HEK293 (cell line): Measurements from ENCODE around the gene GALNT1.

Experiments used
- CTCF ChIA-PET: fragments of 350-600 bp; formaldehyde crosslinking; extraction: SDS; loops from one replicate; lab custom pipeline; 2021; ENCODE audit warnings: antibody characterized with exemption; lab: Yijun Ruan, JAX
- POLR2A ChIA-PET: fragments of 300-600 bp; formaldehyde crosslinking; extraction: SDS; loops from one replicate; lab custom pipeline; 2020; ENCODE audit warnings: antibody characterized with exemption, inconsistent platforms; lab: Yijun Ruan, JAX
- H3K27ac ChIP-seq: fragments of 200-500 bp; sonication (Bioruptor generic); 2 replicates; pipeline ENCODE4 v1.5.1; 2014; ENCODE audit warnings: low read depth, low read length, control low read depth, inconsistent platforms; ENCODE audit errors: extremely low read depth
- H3K36me3 ChIP-seq, 2 experiments: fragments of 200-500 bp in 1 of 2; sonication (Bioruptor generic) in 1 of 2; 1 replicate in 1 of 2; 2 replicates in 1 of 2; pipeline ENCODE4 v1.5.1; 2014 to 2017; ENCODE audit warnings: inconsistent platforms in 2 of 2, low read length in 2 of 2; ENCODE audit not compliant: control insufficient read depth in 2 of 2, insufficient read depth in 1 of 2
- H3K4me1 ChIP-seq: fragments of 200-500 bp; sonication (Bioruptor generic); 2 replicates; pipeline ENCODE4 v1.5.1; 2014; ENCODE audit warnings: mild to moderate bottlenecking, low read length, inconsistent platforms; ENCODE audit not compliant: control insufficient read depth, insufficient read depth
- H3K4me3 ChIP-seq: 2 replicates; pipeline ENCODE4 v1.5.1; 2011; ENCODE audit warnings: low read depth, mild to moderate bottlenecking, control low read depth, low read length, moderate library complexity
- H3K9me3 ChIP-seq: fragments of 200-500 bp; sonication (Bioruptor generic); 2 replicates; pipeline ENCODE4 v1.5.1; 2014; ENCODE audit warnings: low read depth, low read length, inconsistent platforms; ENCODE audit not compliant: control insufficient read depth, insufficient read depth
- BCL11B ChIP-seq: fragments of 450-650 bp; formaldehyde crosslinking; IDR thresholded peaks from 2 replicates; pipeline ENCODE4 v1.5.1; 2016; ENCODE audit warnings: low read depth, missing biosample characterization, missing genetic modification characterization
- GLI2 ChIP-seq: fragments of 450-650 bp; formaldehyde crosslinking; IDR thresholded peaks from 2 replicates; pipeline ENCODE4; 2017; ENCODE audit warnings: missing biosample characterization, missing genetic modification characterization, low read depth, borderline replicate concordance
- PRDM1 ChIP-seq: fragments of 450-650 bp; formaldehyde crosslinking; IDR thresholded peaks from 2 replicates; pipeline ENCODE4; 2016; ENCODE audit warnings: missing biosample characterization, missing genetic modification characterization
- SCRT1 ChIP-seq: fragments of 450-650 bp; formaldehyde crosslinking; IDR thresholded peaks from 2 replicates; pipeline ENCODE4 v1.5.1; 2016; ENCODE audit warnings: missing biosample characterization, missing genetic modification characterization, borderline replicate concordance
- ZBTB17 ChIP-seq: fragments of 450-650 bp; formaldehyde crosslinking; IDR thresholded peaks from 2 replicates; pipeline ENCODE4 v1.5.1; 2016; ENCODE audit warnings: missing biosample characterization, missing genetic modification characterization
- ZEB2 ChIP-seq: fragments of 450-650 bp; formaldehyde crosslinking; IDR thresholded peaks from 2 replicates; pipeline ENCODE4 v1.5.1; 2016; ENCODE audit warnings: missing biosample characterization, missing genetic modification characterization
- ZNF133 ChIP-seq: fragments of 450-650 bp; formaldehyde crosslinking; IDR thresholded peaks from 2 replicates; pipeline ENCODE4 v1.5.1; 2016; ENCODE audit warnings: missing biosample characterization, missing genetic modification characterization
- ZNF311 ChIP-seq: fragments of 450-650 bp; formaldehyde crosslinking; IDR thresholded peaks from 2 replicates; pipeline ENCODE4 v1.5.1; 2017; ENCODE audit warnings: missing biosample characterization, missing genetic modification characterization, borderline replicate concordance
- ZNF354C ChIP-seq: fragments of 450-650 bp; formaldehyde crosslinking; IDR thresholded peaks from 2 replicates; pipeline ENCODE4 v1.5.1; 2016; ENCODE audit warnings: missing biosample characterization, missing genetic modification characterization, low read depth, borderline replicate concordance
- ZNF426 ChIP-seq: fragments of 450-650 bp; formaldehyde crosslinking; IDR thresholded peaks from 2 replicates; pipeline ENCODE4 v1.5.1; 2017; ENCODE audit warnings: missing biosample characterization, missing genetic modification characterization, mild to moderate bottlenecking, inconsistent platforms, moderate library complexity
- ZNF433 ChIP-seq: fragments of 450-650 bp; formaldehyde crosslinking; IDR thresholded peaks from 2 replicates; pipeline ENCODE4 v1.5.1; 2016; ENCODE audit warnings: missing biosample characterization, missing genetic modification characterization, low read depth
- ZNF473 ChIP-seq: fragments of 450-650 bp; formaldehyde crosslinking; IDR thresholded peaks from 2 replicates; pipeline ENCODE4 v1.5.1; 2017; ENCODE audit warnings: missing biosample characterization, missing genetic modification characterization
- ZNF830 ChIP-seq: fragments of 450-650 bp; IDR thresholded peaks from 2 replicates; pipeline ENCODE4 v1.5.0; 2018; ENCODE audit warnings: missing biosample characterization, missing genetic modification characterization, low read depth, mild to moderate bottlenecking, moderate library complexity
- TF ChIP-seq, protein P1 (sequence below): fragments of 450-650 bp; formaldehyde crosslinking; IDR thresholded peaks from 2 replicates; pipeline ENCODE4 v1.5.1; 2017; ENCODE audit warnings: missing biosample characterization, missing genetic modification characterization
- TF ChIP-seq, protein P2 (sequence below): fragments of 450-650 bp; formaldehyde crosslinking; IDR thresholded peaks from 2 replicates; pipeline ENCODE4 v1.5.1; 2016; ENCODE audit warnings: missing biosample characterization, missing genetic modification characterization

GALNT1 gene

DNA sequence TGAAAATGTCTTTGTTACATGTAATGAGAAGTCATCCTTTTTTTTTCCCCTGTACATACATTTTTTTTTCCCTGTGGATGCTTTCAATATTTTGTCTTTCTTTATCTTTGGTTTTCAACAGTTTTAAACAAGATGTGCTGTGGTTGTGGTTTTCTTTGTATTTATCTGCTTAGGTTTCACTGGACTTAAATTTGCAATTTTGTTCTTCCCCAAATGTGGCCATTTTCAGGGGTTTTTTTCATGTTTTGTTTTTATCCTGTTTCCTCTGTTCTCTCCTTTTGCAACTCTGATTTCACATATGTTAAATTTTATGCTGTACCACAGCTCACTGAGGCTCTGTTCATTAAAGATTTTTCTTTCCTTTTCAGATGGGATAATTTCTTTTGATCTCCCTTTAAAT lies 41.7 kb downstream of the GALNT1 start:
- no peak overlapping the region for H3K4me3 ChIP-seq
- H3K27ac ChIP-seq, result no peak overlapping the region
- no peaks in the 10 kb centered on the region for H3K9me3 ChIP-seq
- TF ChIP-seq, protein P1, sequence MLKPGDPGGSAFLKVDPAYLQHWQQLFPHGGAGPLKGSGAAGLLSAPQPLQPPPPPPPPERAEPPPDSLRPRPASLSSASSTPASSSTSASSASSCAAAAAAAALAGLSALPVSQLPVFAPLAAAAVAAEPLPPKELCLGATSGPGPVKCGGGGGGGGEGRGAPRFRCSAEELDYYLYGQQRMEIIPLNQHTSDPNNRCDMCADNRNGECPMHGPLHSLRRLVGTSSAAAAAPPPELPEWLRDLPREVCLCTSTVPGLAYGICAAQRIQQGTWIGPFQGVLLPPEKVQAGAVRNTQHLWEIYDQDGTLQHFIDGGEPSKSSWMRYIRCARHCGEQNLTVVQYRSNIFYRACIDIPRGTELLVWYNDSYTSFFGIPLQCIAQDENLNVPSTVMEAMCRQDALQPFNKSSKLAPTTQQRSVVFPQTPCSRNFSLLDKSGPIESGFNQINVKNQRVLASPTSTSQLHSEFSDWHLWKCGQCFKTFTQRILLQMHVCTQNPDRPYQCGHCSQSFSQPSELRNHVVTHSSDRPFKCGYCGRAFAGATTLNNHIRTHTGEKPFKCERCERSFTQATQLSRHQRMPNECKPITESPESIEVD (tag by site-specific recombination), result no peak
- no peak for TF ChIP-seq BCL11B (tag by site-specific recombination)
- TF ChIP-seq ZNF311 (tag by site-specific recombination), result no peak
- TF ChIP-seq SCRT1 (tag by site-specific recombination), result no peak
- TF ChIP-seq ZNF426 (tag by site-specific recombination), result no peak
- no peak for TF ChIP-seq ZNF354C (tag by site-specific recombination)
- TF ChIP-seq, protein P2, sequence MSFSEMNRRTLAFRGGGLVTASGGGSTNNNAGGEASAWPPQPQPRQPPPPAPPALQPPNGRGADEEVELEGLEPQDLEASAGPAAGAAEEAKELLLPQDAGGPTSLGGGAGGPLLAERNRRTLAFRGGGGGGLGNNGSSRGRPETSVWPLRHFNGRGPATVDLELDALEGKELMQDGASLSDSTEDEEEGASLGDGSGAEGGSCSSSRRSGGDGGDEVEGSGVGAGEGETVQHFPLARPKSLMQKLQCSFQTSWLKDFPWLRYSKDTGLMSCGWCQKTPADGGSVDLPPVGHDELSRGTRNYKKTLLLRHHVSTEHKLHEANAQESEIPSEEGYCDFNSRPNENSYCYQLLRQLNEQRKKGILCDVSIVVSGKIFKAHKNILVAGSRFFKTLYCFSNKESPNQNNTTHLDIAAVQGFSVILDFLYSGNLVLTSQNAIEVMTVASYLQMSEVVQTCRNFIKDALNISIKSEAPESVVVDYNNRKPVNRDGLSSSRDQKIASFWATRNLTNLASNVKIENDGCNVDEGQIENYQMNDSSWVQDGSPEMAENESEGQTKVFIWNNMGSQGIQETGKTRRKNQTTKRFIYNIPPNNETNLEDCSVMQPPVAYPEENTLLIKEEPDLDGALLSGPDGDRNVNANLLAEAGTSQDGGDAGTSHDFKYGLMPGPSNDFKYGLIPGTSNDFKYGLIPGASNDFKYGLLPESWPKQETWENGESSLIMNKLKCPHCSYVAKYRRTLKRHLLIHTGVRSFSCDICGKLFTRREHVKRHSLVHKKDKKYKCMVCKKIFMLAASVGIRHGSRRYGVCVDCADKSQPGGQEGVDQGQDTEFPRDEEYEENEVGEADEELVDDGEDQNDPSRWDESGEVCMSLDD (tag by site-specific recombination), result no peak
- no peak for TF ChIP-seq ZNF433 (tag by site-specific recombination)
- TF ChIP-seq ZEB2, result no peak
- TF ChIP-seq GLI2, result no peak
- no peak for TF ChIP-seq ZNF830 (tag by site-specific recombination)
- H3K36me3 ChIP-seq, result peaks cover 0 to 6% of the 10 kb centered on the region in 2 experiments; a peak in 1 of 3 replicates
- ChIA-PET POLR2A (no interaction called here), CTCF (no interaction called here)
- H3K4me1 ChIP-seq, result peaks cover under 1% of the 10 kb centered on the region; the same call in 1 of the 2 replicates

DNA sequence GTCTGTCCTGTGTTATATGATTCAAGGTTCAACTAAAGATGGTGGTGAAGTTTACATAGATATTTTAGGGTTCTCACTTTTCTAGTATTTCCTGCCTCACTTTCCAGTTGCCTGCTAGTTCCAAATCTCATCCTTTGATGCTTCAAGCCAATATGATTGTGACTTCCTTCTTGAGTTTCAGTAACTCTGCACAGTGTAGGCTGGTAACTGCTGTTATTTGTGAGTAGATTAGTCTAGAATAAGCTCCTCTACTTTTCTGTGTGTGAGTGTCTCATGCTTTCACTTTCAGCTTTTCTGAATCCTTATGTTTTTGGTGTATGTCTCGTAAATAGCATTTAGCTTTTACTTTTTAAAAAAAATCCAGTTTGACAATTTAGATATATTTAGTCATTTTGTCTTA lies 42.6 kb downstream of the GALNT1 start:
- no peak overlapping the region for H3K4me3 ChIP-seq
- ChIA-PET CTCF (interaction anchor here (0.7 kb wide), 2 partner anchors 13 to 374 kb away, joined by 3 to 5 read pairs; no protein-coding TSS in a partner anchor), POLR2A (no interaction called here)
- peaks cover 0 to 6% of the 10 kb centered on the region in 2 experiments; a peak in 1 of 3 replicates for H3K36me3 ChIP-seq
- H3K9me3 ChIP-seq, result no peaks in the 10 kb centered on the region
- TF ChIP-seq PRDM1 (tag by site-specific recombination) (peak; percentile 38; the same call in 1 of the 2 replicates), ZNF473 (no peak), ZBTB17 (tag by site-specific recombination) (no peak)
- H3K4me1 ChIP-seq, result no peaks in the 10 kb centered on the region
- no peak overlapping the region for H3K27ac ChIP-seq

DNA sequence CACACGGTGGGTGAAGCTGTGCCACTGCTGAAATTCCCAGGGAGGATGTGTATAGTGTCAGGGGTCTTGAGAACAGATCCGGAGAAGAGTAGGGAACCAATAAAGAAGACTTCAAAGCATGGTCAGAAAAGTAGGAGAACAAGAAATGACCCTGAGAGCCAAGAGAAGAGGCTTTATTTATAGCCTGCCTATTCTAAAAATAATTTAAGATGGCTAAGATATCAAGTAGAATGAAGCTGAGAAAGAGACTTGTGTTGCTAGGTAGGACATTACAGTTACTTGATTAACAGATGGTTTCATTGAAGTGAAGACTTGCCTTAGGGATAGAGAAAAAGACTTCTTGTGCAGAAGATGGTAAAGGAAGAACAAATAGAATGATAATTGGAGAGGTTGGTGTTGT lies 43.7 kb downstream of the GALNT1 start:
- POLR2A ChIA-PET, result no interaction called here
- CTCF ChIA-PET, result interaction anchor here (0.5 kb wide), 1 partner anchor 89 kb away, joined by 3 read pairs; no protein-coding TSS in a partner anchor
- H3K36me3 ChIP-seq, result peaks cover 0 to 6% of the 10 kb centered on the region in 2 experiments; a peak in 1 of 3 replicates
- no peak for TF ChIP-seq SCRT1 (tag by site-specific recombination)
- TF ChIP-seq ZNF133 (tag by site-specific recombination), result peak; percentile 58; the same call in 1 of the 2 replicates
- H3K4me3 ChIP-seq, result no peak overlapping the region
- H3K27ac ChIP-seq, result no peak overlapping the region
- H3K4me1 ChIP-seq, result no peaks in the 10 kb centered on the region
- no peaks in the 10 kb centered on the region for H3K9me3 ChIP-seq
